GM18519 (cell line): ENCODE results near the gene PRR7.

Source experiments
- ATAC-seq: cut with Tn5 transposase; IDR thresholded peaks from one replicate; pipeline ENCODE4 v1.9.1; 2021; ENCODE audit warnings: mild to moderate bottlenecking, moderate library complexity; ENCODE audit not compliant: unreplicated experiment, low FRiP score

The PRR7 gene

DNA sequence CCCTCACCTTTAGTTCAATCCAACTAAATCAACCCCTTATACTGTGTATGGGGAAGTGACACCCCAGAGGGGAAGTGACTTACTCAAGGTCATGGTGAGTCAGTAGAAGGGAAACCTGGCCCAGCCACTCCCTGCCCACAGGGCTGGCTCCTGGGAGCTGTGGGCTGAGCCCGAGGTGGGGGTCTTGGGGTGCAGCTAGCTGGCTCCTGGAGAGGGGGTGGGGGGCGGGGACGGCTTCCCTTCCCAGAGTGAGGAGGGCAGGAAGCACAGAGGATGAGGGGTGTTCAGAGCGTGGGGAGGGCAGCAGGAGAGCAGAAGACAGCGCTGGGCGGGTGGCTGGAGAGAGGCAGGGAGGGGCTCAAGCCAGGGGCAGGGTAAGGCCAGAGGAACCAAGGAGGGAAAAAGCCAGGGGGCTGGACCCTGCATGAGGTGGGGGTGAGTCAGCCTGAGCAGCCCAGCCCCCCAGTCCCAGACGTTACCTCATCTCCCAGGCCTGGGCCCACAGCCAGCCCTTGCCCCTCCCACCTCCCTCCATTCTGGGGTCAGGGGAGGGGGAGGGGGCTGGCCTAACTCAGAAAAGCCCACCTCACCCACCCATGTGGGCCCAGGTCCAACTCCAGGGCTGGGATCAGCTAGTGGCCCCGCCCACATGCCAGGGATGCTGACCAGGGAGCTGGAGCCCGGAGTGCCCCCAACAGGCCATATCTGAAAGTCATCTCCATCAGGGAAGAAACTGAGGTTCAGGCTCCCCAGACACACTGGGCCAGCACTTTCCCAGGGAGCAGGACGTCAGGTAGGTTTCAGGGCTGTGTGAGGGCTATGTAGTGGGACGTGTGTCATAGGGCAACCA is 48.0 kb downstream of the PRR7 start:
- ATAC-seq = no peak

DNA sequence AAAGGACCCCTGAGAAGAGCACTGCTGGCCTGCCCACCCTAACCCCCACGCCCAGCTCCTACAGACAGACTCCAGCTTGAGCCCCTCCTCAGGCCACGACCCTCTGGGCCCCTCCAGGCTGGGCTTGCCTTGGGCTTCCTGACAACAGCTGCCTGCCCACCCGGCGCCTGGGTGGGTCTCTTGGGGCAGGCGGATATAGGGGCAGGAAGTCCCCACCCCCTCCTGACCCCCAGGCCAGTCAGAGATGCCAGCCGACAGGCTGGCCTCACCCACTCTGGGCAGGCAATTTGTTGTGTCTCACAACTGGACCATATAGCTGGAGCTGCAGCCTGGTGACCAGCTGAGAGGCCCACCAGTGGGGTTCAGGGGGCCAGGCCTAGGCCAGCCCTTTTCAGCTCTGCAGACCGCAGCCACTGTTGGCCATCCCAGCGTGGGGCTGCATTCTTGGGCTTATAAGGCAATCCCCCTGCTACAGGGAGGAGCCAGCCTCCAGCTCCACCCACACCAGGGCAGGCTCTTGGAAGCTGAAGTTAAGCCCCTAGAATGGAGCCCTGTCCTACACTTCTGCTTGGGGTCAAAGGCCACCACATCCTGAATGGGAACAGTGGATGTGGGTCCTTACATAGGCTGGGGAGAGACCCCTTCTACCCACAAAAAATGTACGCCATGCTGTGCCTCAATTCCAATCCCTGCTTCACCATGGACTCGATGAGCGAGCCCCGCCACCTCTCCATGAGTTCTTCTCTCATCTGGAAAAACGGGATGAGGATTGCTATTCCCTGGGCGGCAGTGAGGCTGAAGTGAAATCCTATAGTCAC is 48.8 kb downstream of the PRR7 start:
- no peak for ATAC-seq

DNA sequence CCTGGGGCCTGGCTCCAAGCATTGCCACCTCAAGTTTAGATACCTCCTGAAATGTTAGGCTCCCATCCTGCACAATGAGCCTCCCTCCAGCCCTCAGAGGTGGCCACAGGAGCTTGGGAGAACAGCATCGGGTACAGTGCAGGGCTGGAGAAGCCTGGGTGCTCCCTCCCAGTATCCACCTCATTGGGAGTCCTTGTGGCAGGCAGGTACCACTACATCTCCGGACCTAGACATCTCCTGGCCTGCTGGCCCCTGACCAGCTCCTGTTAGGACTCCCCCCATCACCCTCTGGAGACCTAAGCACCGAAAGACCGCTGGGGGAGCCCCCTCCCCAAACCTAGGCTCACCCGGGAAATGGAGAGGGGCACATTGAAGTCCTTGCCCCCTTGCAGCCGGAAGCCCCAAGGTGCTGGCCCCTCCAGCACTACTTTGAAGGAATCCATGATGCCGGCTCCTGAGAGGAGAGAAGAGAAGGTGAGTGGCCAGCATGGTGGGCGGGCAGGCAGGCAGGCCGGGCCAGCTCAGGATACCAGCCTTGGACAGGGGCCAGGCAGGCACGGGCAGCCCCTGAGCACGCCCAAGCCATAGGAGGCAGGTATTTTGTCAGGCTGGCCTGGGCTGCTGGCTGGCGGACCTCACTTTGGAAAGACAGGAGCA is 49.6 kb downstream of the PRR7 start:
- no peak for ATAC-seq

- peak; percentile 7 for ATAC-seq
Measured at GRCh38 chr5:177496727-177497291, 50.2 kb downstream of the PRR7 start.

GRCh38 chr5:177497292-177498012 is 50.8 kb downstream of the PRR7 start, which contains the start of gene PDLIM7:
Gene PDLIM7 (minus strand): TSS chr5:177497604. CDS start chr5:177496512, 1,092 bp downstream.
- peak; percentile 63 for ATAC-seq

DNA sequence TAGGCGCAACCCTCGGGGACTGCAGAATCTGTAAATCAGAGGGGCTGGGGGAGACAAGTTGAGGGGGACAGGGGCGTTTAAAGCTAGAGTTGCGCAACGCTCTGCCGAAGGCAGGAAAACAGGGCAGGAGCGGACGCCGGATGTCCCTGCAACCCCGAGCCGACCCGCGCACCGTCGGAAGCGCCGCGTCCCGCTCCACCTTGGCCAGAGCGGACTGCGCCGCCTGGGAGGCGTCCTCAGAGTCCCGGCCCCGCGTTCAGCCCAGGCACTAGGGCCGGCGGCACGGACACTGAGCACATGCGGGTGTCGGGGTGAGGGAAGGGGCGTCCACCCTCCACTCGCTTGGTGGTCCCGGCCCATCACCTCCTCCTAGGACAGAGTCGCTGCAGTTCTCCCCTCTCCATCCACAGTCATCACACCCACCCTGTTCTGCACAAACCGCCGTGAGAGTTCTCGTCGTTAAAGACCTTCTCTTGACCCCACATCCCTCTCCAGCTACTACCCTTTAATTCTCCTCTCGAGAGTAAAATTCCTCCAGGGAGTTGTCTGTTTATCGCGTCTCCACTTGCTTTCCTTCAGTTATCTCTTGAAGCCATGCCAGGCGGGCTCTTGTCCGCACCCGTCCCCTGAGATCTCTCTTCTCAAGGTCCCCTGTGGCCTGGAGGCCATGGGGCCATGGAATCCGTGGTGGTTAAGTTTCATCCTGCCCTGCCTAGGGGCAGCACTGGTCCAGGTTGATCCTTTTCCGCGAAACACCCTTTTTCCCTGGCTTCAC is 51.6 kb downstream of the PRR7 start:
- ATAC-seq = no peak

DNA sequence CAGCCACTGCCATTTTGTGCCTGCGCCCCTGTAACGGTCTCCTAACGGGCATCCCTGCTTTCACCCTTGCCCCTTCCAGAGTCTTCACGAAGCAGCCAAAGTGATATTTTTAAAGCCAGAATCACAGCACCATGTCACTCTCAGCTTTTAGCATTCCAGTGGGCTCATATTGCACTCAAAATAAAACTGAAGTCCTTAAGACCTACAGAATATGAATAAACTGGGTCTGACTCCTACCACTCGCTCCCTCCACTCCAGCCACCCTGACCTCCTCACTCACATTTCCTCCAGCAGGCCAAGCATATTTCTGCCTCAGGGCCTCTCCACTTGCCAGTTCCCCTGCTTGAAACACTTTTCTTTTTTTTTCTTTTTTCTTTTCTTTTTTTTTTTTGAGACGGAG is 53.2 kb downstream of the PRR7 start:
- ATAC-seq = no peak

DNA sequence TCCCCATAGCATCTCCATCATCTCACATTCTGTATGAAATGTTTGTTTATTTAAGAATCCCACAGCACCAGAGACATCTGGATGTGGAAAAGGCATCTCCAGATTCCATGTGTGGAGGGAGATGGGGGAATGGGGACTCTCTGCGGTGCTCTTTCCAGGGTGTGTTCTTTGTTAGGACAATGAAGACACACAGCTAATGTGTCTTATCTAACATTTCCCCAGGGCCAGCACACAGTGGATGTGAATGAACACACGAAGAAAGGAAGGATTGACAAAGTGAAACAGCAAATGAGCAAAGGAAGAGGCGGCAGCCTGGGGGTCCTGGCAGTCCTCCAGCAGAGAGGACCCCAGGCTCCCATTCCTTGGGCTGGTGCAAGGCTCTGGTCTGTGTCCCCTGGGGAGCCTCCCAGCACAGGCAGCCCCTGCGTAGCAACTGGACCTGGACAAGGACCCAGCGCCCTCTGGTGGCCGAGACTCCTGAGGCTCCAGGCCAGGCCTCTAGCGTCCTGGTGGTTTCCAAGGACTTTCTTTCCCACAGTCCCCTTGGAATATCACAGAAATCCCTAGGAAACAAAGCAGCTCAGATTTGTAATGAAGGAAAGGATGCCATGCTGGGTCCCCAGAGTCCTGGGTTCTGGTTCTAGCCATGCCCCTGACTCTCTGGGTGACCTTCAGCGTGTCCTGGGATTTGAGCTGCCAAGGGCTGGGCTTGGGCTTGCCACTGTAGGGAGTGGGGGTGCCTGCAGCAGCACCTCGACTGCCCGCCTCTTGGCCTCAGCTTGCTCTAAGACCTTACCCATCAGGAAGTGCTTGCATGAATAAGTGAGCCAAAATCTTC is 54.3 kb downstream of the PRR7 start:
- no peak for ATAC-seq

DNA sequence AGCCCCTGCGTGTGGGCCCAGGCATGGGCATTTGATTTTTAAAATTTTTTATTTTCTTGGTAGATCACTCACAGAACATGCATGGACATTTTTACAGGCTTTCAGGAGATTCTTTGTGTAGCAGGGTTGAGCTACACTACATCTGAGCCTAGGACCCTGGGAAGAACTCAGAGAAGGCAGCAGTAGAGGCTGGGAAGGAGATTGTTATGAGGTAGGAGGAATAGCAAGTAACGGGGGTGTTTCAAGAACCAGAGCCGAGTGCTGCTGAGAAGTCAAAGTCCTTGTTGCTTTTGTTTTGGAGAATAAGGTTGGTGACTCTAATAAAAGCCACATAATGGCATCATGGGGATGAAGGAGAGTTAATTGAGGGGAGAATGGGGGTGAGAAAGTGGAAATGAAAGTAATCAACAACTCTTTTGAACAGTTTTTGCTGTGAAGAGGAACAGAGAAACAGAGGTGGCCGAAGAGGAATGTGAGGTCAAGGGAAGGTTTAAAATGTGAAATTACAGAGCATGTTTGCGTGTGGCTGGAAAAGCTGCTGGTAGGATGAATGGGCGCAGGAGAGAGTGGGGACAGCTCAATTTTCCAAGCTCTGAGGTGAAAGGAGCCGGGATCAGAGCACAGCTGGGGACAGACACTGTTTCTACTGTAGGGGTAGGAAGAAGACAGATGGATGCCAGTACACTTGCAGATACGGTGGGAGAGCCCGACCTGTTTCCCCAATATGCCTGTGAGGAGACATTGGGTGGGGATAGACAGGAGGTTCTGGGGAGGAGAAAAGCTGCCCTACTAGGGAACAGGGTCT is 55.5 kb downstream of the PRR7 start:
- ATAC-seq = no peak

DNA sequence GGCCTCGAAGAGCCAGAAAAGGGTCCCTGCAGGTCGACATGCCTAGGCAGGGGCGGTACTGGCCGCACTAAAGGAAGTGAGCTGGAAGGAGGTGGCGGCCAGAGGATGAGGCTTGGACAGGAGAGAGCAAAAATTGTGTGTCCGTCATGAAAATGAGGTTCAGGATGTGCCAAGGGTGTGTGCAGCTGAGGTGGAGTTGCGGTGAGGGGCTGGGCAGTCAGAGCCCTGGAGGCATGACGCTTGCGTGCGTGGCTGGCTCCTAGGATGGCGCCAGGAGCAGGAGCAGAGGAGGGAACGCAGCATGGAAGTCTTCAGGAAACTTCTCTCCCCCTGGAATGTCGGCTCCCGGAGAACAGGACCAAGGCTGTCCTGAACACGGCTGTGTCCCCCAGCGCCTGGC is 56.3 kb downstream of the PRR7 start:
- ATAC-seq = no peak

DNA sequence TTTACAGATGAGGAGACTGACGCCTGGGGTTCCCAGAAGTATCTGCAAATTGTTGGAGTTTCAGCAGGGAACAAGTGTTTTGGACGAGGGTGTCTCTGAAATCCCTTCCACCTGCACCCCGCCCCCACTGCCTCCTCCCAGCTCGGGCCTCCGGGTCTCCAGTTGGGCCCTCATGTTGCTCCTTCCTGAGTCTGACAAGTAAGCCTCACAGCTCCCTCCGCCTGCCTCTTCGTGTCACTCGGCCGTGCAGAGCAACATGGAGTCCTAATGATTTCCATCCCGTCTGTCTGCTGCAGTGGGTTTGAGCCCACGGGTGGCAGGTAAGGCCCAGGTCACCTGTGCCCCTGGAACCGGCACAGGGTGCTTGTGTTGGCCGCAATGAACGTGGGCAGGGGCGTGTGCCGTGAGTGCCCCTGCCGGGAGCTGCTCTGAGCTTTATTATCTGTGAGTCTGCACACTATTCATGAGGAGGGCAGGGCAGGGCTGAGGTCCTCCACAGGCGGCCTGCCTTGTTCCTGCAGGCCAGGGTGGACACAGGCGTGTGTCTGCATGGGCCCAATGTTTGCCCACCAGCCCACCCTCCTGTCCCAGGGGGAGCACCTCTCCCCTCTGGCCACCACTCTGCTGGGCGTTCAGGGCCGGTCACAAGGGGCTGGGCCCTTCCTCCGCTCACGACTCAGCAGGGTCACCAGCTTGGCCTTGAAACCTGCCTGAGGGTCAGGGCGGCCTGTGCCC is 56.9 kb downstream of the PRR7 start:
- ATAC-seq = no peak

DNA sequence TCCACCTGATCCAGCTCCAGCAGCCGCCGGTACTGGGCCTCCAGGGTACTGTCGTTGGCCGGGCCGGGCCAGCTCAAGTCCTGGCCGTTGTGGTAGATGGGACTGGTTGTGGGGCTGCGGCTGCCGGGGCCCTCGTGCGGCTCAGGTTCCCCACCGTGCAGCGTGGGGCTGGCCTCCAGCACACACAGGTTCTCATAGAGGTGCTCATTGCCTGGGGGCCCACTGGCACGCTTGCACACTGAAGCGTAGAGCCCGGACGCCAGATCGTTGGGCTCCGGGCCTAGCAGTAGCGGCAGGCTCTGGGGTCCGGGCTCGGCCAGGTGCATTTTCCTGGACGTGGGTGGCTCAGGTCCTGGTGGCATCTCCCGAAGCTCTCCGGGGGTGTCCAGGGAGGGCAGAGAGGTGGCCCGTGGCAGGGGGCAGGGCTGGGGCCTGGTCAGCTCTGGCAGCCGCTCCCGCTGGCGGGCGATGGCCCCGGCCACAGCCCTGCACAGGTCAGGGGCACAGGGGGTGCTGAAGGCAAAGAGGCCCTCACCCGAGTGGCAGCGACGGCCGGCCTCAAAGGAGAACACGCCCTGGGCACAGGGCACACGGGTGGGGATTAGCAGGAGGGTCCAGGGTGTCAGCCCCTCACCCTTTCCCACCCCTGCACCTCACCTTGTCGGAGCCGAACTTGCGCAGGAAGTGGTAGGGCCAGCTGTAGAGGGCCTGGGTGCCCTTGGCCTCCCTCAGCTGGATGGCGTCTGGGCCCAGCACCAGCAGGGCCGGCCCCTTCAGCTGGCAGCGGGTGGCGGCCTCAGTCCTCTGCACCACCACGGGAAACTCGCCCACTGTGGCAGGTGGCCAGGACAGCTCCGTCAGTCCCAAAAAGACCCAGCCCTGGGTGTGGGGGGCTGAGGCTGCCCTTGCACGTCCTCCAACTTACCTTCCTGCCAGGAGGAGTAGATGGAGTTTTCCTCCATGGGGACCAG is 57.8 kb downstream of the PRR7 start:
- ATAC-seq = no peak

GRCh38 chr5:177505075-177505474 is 58.5 kb downstream of the PRR7 start:
- no peak for ATAC-seq
